PC-3 (cell line): ENCODE results near the gene DRAP1. TPM values are rescaled to one million over a fixed set of nuclear protein-coding genes. Genes with fewer than 3 reads are reported as not detected.

Source experiments
- ATAC-seq: fragments of 200-7000 bp; cut with Tn5 transposase; 2 replicates; pipeline ENCODE4 v1.9.1; 2020; ENCODE audit warnings: mild to moderate bottlenecking, moderate library complexity
- BruUV-seq: library from RNA; stranded (reverse); fragments of 400-500 nt; replicated peaks from 2 replicates; lab custom pipeline; 2021; lab: Mats Ljungman, UMichigan
- CTCF ChIA-PET: fragments of 300-600 bp; sonication (Branson Sonifier 250); formaldehyde crosslinking; loops from one replicate; lab custom pipeline; 2022; ENCODE audit warnings: antibody characterized with exemption; lab: Charles Lee
- POLR2A ChIA-PET: fragments of 300-600 bp; sonication (Branson Sonifier 250); formaldehyde crosslinking; loops from one replicate; lab custom pipeline; 2022; ENCODE audit warnings: antibody characterized with exemption; ENCODE audit not compliant: unreplicated experiment; lab: Charles Lee
- DNase-seq: peaks from one replicate; pipeline ENCODE4 v3.0.0-alpha.2; 2015
- H2AFZ ChIP-seq: fragments of 300-600 bp; sonication (generic); 2 replicates; pipeline ENCODE4 v1.6.0; 2016; ENCODE audit warnings: antibody characterized with exemption, low read length
- H3F3A ChIP-seq: fragments of 300-600 bp; sonication (generic); one replicate; pipeline ENCODE4 v1.6.0; 2017; ENCODE audit warnings: antibody characterized with exemption, low read length, control low read depth, mild to moderate bottlenecking; ENCODE audit not compliant: unreplicated experiment
- H3K27ac ChIP-seq: fragments of 300-600 bp; sonication (generic); 2 replicates; pipeline ENCODE4 v1.5.1; 2016; ENCODE audit warnings: mild to moderate bottlenecking, low read length
- H3K27me3 ChIP-seq: fragments of 300-600 bp; sonication (generic); 2 replicates; pipeline ENCODE4 v1.6.1; 2016; ENCODE audit warnings: low read length, mixed read lengths
- H3K36me3 ChIP-seq: fragments of 300-600 bp; sonication (generic); 2 replicates; pipeline ENCODE4 v1.6.1; 2016; ENCODE audit warnings: low read depth, mixed run types, low read length, mixed read lengths
- H3K4me1 ChIP-seq: fragments of 300-600 bp; sonication (generic); 2 replicates; pipeline ENCODE4 v1.5.1; 2016; ENCODE audit warnings: low read length; ENCODE audit not compliant: insufficient read depth
- H3K4me2 ChIP-seq: fragments of 300-600 bp; sonication (generic); 2 replicates; pipeline ENCODE4 v1.6.0; 2016; ENCODE audit warnings: low read length
- H3K4me3 ChIP-seq: fragments of 300-600 bp; sonication (generic); 2 replicates; pipeline ENCODE4 v1.5.1; 2016; ENCODE audit warnings: mild to moderate bottlenecking, low read length, mixed read lengths
- H3K79me2 ChIP-seq: fragments of 300-600 bp; sonication (generic); 2 replicates; pipeline ENCODE4 v1.6.1; 2017; ENCODE audit warnings: low read length, mixed read lengths
- H3K9ac ChIP-seq: fragments of 300-600 bp; sonication (generic); 2 replicates; pipeline ENCODE4 v1.6.0; 2016; ENCODE audit warnings: mild to moderate bottlenecking, low read length
- H3K9me2 ChIP-seq: fragments of 300-600 bp; sonication (generic); replicated peaks from 2 replicates; pipeline ENCODE4 v1.6.1; 2016; ENCODE audit warnings: mixed run types, low read length, mixed read lengths
- H3K9me3 ChIP-seq: fragments of 300-600 bp; sonication (generic); 2 replicates; pipeline ENCODE4 v1.6.1; 2016; ENCODE audit warnings: low read length, mixed read lengths
- H4K20me1 ChIP-seq: fragments of 300-600 bp; sonication (generic); 2 replicates; pipeline ENCODE4 v1.6.1; 2016; ENCODE audit warnings: low read length, mixed read lengths
- EZH2 ChIP-seq: fragments of 300-600 bp; sonication (generic); IDR thresholded peaks from one replicate; pipeline ENCODE4 v1.6.1; 2017; ENCODE audit warnings: antibody characterized with exemption, mild to moderate bottlenecking, low read length; ENCODE audit not compliant: unreplicated experiment
- EZH2phosphoT487 ChIP-seq: fragments of 300-600 bp; sonication (generic); IDR thresholded peaks from 2 replicates; pipeline ENCODE4 v1.6.1; 2018; ENCODE audit warnings: mild to moderate bottlenecking, antibody characterized with exemption, low read length, borderline replicate concordance
- intact Hi-C: fragments of 100-400 bp; cut with micrococcal nuclease; formaldehyde crosslinking; loops from 2 replicates; pipeline ENCODE4 v1.9.0; 2023
- total RNA-seq: library from RNA; depleted of rRNA; stranded (reverse); fragments of >200 nt; gene quantifications from 2 replicates; pipeline ENCODE4 v1.2.3, GENCODE V29; 2014
- TF ChIP-seq, protein P1 (sequence below): fragments of 300-600 bp; sonication (generic); conservative IDR thresholded peaks from 2 replicates; pipeline ENCODE4 v1.5.1; 2017; ENCODE audit warnings: antibody characterized with exemption, low read depth, mild to moderate bottlenecking, low read length

The DRAP1 gene
- total RNA-seq, 1 experiment from 2014 or later, result 944 TPM

GRCh38 chr11:65883786-65884715 is 35.2 kb upstream of the DRAP1 start:
- Histone ChIP-seq H3K4me1 (peaks cover 18% of the 10 kb centered on the region), H3K4me3 (no peak overlapping the region), H3K27me3 (no peaks in the 10 kb centered on the region), H3F3A (no peaks in the 10 kb centered on the region), H3K36me3 (peaks cover 37% of the 10 kb centered on the region), H3K27ac (no peak overlapping the region), H2AFZ (no peak overlapping the region), H3K9me2 (no peaks in the 10 kb centered on the region), H3K9ac (no peak overlapping the region), H3K79me2 (peaks cover 36% of the 10 kb centered on the region), H3K9me3 (no peaks in the 10 kb centered on the region), H3K4me2 (no peak overlapping the region), H4K20me1 (no peaks in the 10 kb centered on the region)
- no peak for TF ChIP-seq EZH2phosphoT487
- TF ChIP-seq EZH2, result no peak
- TF ChIP-seq, protein P1, sequence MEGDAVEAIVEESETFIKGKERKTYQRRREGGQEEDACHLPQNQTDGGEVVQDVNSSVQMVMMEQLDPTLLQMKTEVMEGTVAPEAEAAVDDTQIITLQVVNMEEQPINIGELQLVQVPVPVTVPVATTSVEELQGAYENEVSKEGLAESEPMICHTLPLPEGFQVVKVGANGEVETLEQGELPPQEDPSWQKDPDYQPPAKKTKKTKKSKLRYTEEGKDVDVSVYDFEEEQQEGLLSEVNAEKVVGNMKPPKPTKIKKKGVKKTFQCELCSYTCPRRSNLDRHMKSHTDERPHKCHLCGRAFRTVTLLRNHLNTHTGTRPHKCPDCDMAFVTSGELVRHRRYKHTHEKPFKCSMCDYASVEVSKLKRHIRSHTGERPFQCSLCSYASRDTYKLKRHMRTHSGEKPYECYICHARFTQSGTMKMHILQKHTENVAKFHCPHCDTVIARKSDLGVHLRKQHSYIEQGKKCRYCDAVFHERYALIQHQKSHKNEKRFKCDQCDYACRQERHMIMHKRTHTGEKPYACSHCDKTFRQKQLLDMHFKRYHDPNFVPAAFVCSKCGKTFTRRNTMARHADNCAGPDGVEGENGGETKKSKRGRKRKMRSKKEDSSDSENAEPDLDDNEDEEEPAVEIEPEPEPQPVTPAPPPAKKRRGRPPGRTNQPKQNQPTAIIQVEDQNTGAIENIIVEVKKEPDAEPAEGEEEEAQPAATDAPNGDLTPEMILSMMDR, result no peak
- ATAC-seq, result no peak
- no peak for DNase-seq
- ChIA-PET CTCF (interaction anchor here (0.6 to 2.0 kb wide), 7 partner anchors 18 to 386 kb away, joined by 4 to 14 read pairs (median 6); partner anchors contain the start of gene MUS81), POLR2A (no interaction called here)
- intact Hi-C loops, result loop anchor here (1.0 kb wide), 1 partner anchor 105 kb away; no protein-coding TSS in a partner anchor
- no TSS peak for BruUV-seq

DNA sequence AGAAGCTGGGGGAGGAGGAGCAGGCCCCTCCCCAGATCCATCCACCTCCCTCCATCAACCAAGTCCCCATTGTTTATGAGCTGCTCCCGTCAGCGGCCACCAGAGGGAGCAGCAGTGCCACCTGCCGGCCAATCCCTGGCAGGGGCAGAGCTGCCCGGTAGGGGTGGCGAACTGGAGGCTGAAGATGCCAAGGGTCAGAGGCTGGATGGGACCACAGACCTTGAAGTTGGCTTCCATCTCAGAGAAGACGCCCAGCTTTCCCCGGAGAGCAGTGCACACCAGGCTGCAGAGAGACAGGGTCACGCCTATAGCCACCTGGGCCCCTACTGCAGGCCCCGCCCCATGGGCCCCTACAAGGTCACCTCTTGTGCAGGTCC is 34.5 kb upstream of the DRAP1 start:
- Histone ChIP-seq H3K79me2 (peaks cover 36% of the 10 kb centered on the region), H3K9me3 (no peaks in the 10 kb centered on the region), H3K4me3 (no peak overlapping the region), H3K9me2 (no peaks in the 10 kb centered on the region), H3F3A (peaks cover 2% of the 10 kb centered on the region), H3K36me3 (peaks cover 37% of the 10 kb centered on the region), H3K27ac (no peak overlapping the region), H4K20me1 (no peaks in the 10 kb centered on the region), H3K27me3 (no peaks in the 10 kb centered on the region), H3K4me2 (no peak overlapping the region), H3K9ac (no peak overlapping the region), H3K4me1 (peaks cover 25% of the 10 kb centered on the region), H2AFZ (no peak overlapping the region)
- ChIA-PET CTCF (interaction anchor here (0.5 to 2.0 kb wide), 8 partner anchors 17 to 385 kb away, joined by 3 to 14 read pairs (median 6); partner anchors contain the start of gene MUS81), POLR2A (interaction anchor here (0.6 kb wide), 1 partner anchor 26 kb away, joined by 4 read pairs; no protein-coding TSS in a partner anchor)
- ATAC-seq (peak; percentile 8), DNase-seq (peak; percentile 89)
- no peak for TF ChIP-seq EZH2phosphoT487
- TF ChIP-seq, protein P1, result peak; percentile 100
- no peak for TF ChIP-seq EZH2
- intact Hi-C loops, result loop anchor here (1.0 kb wide), 1 partner anchor 105 kb away; no protein-coding TSS in a partner anchor
- no TSS peak for BruUV-seq
